Suprapubic skin (tissue), 3 donors: Measurements from ENCODE around the gene KCTD1.

Experiments used
- EP300 ChIP-seq: sonication (generic); formaldehyde crosslinking; IDR thresholded peaks from one replicate; pipeline ENCODE4 v1.6.1; 2017; ENCODE audit warnings: antibody characterized with exemption
- TF ChIP-seq, protein P1 (sequence below), 2 donors: fragments of 200-600 bp in 1 of 2; fragments of 450-650 bp in 1 of 2; sonication (generic) in 1 of 2; IDR thresholded peaks; one replicate each; pipeline ENCODE4 v1.5.1; 2016 to 2019; ENCODE audit warnings: antibody characterized with exemption in 2 of 2, mild to moderate bottlenecking in 1 of 2, moderate library complexity in 1 of 2

DNA sequence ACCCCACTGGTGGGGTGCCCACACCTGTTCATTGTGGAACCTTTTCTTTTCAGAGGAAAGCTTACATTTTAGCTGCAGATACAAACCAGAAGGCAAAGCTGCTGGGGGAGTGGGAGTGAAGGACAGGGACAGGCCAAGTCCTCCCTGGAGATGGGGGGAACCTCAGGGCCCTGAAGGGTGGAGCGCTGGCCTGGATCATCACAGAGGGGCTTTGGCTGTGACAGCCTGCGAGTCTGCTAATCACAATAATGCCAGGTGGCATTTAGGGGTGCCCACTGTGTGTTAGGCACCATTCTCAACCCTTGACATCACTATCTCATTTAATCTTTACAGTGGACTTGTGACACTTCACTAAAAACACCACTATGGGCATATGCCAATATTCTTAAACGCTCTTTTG, 27.4 kb downstream of the KCTD1 start:
- TF ChIP-seq, protein P1, sequence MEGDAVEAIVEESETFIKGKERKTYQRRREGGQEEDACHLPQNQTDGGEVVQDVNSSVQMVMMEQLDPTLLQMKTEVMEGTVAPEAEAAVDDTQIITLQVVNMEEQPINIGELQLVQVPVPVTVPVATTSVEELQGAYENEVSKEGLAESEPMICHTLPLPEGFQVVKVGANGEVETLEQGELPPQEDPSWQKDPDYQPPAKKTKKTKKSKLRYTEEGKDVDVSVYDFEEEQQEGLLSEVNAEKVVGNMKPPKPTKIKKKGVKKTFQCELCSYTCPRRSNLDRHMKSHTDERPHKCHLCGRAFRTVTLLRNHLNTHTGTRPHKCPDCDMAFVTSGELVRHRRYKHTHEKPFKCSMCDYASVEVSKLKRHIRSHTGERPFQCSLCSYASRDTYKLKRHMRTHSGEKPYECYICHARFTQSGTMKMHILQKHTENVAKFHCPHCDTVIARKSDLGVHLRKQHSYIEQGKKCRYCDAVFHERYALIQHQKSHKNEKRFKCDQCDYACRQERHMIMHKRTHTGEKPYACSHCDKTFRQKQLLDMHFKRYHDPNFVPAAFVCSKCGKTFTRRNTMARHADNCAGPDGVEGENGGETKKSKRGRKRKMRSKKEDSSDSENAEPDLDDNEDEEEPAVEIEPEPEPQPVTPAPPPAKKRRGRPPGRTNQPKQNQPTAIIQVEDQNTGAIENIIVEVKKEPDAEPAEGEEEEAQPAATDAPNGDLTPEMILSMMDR (IDR thresholded peaks at IDR 0.05): no peak
- no peak for TF ChIP-seq EP300
